Sciatic nerve (tissue), 2 donors: ENCODE results near the gene PRAMEF6. TPM values are rescaled to one million over a fixed set of nuclear protein-coding genes. Genes with fewer than 3 reads are reported as not detected.
"Not testable (repeated sequence)": the region's sequence is repeated elsewhere in the genome, so short reads cannot be mapped to it uniquely, and the experiment has no call there.

ENCODE experiments used
- ATAC-seq: fragments of 200-7000 bp; cut with Tn5 transposase; one replicate; pipeline ENCODE4 v1.9.1; 2020; ENCODE audit warnings: mild to moderate bottlenecking, moderate library complexity
- DNase-seq: peaks from one replicate; pipeline ENCODE4 v3.0.0-alpha.2; 2020; ENCODE audit warnings: low spot score
- intact Hi-C: fragments of 100-400 bp; cut with DNase I; formaldehyde crosslinking; loops from one replicate; pipeline ENCODE4 v1.14.2; 2022
- total RNA-seq: library from RNA; stranded (reverse); fragmentation: NEBNext Ultra II Directional; extraction: Animal tissue kit (Norgen Biotek cat#: 25700); gene quantifications from one replicate; pipeline ENCODE4 v1.2.1, GENCODE V29; 2021
- donor health status: DM: no; HTN: no; CAD: no.
- donor health status: DM: no; HTN: no; CAD: no.

Gene PRAMEF6
- total RNA-seq: not detected

DNA sequence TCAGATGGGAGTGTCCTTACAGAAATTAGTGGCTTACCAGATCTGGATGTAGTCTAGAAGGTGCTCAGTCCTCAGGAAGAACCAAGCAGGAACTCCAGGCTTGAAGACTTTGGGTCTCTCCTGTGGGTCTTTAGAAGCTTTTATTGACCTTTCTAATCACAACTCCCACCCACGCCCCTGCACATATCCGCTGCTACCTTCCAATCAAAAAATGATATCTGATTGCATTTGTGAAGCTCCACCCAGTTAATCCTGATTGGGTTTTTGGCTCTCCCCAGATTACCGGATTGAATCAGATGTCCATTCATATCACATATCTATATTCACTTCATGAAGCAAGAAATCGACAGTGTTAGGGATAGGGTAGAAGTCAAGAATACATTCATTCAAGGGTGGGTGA is at the start of gene PRAMEF6:
Gene PRAMEF6 (minus strand): TSS at position 101 of the 400 bp plus-strand sequence. CDS start 5,062 bp downstream, outside the sequence.
- intact Hi-C loops, ATAC-seq, DNase-seq: not testable (repeated sequence)

DNA sequence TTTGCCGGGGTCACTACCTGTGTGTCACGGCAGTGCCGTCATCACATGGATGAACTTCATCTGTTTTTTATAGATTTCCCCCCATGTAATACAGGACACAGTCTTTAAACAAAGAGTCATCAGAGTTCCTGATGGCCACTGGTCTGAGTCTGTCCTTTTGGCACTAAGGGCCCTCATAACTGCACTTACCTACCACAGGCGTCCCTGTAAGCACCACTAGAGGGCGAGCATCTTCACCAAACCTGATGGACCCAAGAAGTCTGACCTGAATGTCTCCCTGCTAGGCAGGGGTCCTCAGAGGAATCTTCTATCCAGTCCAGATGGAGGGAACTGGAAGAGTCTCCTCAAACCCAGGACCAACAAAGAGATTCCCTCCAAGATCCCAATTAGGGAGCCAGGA is 23.0 kb downstream of the PRAMEF6 start:
- ATAC-seq: not testable (repeated sequence)

DNA sequence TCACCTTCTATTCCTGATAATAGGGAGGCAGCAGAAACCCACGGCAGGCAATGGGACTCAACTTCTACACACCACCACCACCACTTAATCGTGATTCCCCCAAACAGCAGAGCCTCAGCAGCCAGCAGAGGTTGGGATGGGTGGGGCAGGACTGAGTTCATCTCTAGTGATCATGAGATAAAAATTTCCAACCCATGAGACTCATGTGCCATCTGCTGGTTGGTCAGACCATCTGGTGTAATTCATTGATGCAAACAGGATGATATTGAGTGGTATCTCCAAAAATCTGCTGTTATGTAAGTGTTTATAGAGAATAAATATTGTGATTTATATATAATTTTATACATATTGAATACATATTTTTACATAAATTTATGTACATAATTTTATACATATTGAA is 25.6 kb downstream of the PRAMEF6 start:
- intact Hi-C loops, ATAC-seq, DNase-seq: not testable (repeated sequence)

More for the DNA sequence above, 23.0 kb downstream of the PRAMEF6 start:
- intact Hi-C loops, DNase-seq: not testable (repeated sequence)

DNA sequence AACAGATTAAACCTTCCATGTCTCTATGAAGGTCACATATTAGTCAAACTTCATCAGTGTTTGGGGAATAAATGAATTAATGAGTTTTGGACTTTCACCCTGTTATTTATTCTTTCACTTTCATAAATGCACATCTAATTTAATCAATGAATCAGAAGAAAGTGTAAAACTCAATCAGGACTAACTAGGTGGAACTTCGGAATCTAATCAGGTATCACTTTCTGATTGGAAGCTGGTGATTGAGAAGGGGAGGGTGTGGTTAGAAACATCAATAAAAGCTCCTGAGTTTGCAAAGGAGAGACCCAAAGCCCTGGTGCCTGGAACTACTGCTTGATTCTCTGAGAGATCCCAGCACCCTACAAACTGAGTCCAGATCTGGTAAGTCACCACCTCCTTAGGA is 31.1 kb downstream of the PRAMEF6 start, which contains the start of gene PRAMEF7:
Gene PRAMEF7 (plus strand): TSS at position 301 of the 400 bp plus-strand sequence. CDS start 1,083 bp downstream, outside the sequence.
- ATAC-seq, DNase-seq, intact Hi-C loops: not testable (repeated sequence)

DNA sequence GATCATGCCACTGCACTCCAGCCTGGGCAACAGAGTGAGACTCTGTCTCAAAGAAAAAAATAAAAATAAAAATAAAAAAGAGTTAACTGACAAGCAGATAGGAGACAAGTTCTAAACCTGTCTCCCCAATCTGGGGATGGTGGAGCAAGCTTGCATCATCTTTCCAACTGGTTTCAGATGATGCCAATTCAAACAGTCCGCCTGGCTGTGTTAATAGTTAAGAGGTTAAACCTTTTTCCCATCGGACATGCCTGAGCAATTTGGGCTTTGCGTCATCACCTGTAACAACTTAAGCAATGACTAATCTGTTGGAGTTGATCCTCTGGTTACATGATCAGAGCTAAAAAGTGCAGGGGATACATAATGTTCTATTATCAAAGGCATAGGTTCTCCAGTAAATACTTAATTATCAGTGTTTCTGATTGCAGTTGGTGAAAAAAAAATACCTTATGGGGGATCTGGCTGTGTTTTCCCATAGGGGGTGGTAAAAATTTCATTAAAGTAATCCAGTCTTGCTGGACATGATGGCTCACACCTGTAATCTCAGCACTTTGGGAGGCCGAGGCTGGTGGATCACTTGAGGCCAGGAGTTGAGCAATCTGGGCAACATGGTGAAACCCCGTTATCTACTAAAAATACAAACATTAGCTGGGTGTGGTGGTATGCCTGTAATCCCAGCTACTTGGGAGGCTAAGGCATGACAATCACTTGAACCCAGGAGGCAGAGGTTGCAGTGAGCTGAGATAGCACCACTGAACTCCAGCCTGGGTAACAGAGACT is 43.4 kb downstream of the PRAMEF6 start:
- DNase-seq, intact Hi-C loops: not testable (repeated sequence)
- ATAC-seq: peak; percentile 56

DNA sequence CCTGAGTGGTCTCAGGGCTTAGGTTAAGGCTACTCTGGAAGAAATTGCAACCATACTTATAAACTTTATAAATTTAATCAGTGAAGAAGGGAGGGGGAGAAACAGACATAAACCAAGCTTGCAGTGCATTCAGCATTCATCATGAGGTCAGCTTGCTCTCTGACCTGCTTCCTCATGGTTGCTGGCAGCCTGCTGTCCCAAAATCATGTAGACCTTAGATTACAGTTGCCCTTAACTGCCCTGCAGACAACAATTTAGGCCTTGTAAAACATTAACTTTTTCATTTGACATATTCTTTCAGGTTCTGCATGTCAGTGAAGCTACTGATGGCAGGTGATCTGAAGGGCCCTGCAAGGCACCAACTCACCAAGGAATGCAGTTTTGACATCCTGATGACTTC is 48.2 kb downstream of the PRAMEF6 start:
- intact Hi-C loops, DNase-seq, ATAC-seq: not testable (repeated sequence)

DNA sequence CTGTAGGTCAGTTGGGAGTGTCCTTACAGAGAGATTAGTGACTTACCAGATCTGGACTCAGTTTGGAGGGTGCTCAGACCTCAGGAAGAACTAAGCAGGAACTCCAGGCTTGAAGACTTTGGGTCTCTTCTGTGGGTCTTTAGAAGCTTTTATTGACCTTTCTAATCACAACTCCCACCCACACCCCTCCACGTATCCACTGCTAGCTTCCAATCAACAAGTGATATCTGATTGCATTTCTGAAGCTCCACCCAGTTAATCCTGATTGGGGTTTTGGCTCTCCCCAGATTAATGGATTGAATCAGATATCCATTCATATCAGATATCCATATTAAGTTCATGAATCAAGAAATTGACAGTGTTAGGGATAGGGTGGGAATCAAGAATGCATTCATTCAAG is 49.2 kb downstream of the PRAMEF6 start, which contains the start of gene PRAMEF10:
Gene PRAMEF10 (minus strand): TSS at position 101 of the 400 bp plus-strand sequence. CDS start 2,423 bp downstream, outside the sequence.
- DNase-seq, ATAC-seq, intact Hi-C loops: not testable (repeated sequence)

Other genes with a start within 250 kb of the PRAMEF6 start
- gene AADACL3, start 231.5 kb downstream of the PRAMEF6 start, total RNA-seq: not detected
- gene CFAP107, start 201.4 kb downstream of the PRAMEF6 start, total RNA-seq: not detected
- gene PRAMEF12, start 173.8 kb downstream of the PRAMEF6 start, total RNA-seq: not detected
- not detected for gene PRAMEF1, start 156.2 kb downstream of the PRAMEF6 start, total RNA-seq
- not detected for gene PRAMEF11, start 116.2 kb downstream of the PRAMEF6 start, total RNA-seq
- not detected for gene HNRNPCL1, start 98.9 kb downstream of the PRAMEF6 start, total RNA-seq
- not detected for gene PRAMEF2, start 90.5 kb downstream of the PRAMEF6 start, total RNA-seq
- gene PRAMEF4, start 61.4 kb downstream of the PRAMEF6 start, total RNA-seq: not detected
- gene PRAMEF10, start 49.3 kb downstream of the PRAMEF6 start, total RNA-seq: not detected
- gene PRAMEF7, start 31.0 kb downstream of the PRAMEF6 start, total RNA-seq: not detected
- gene PRAMEF27, start 109.0 kb upstream of the PRAMEF6 start, total RNA-seq: not detected
- gene HNRNPCL3, start 113.2 kb upstream of the PRAMEF6 start, total RNA-seq: not detected
- not detected for gene PRAMEF25, start 123.2 kb upstream of the PRAMEF6 start, total RNA-seq
- gene HNRNPCL2, start 169.3 kb upstream of the PRAMEF6 start, total RNA-seq: not detected
- not detected for gene PRAMEF26, start 208.4 kb upstream of the PRAMEF6 start, total RNA-seq
- gene HNRNPCL4, start 218.1 kb upstream of the PRAMEF6 start, total RNA-seq: not detected
- gene PRAMEF9, start 224.3 kb upstream of the PRAMEF6 start, total RNA-seq: not detected